GM18519 (cell line): ENCODE measurements around the gene TRIM39.
A peak's percentile ranks its signal among the peaks of the same experiment; 100 is the strongest.

Source experiments
- ATAC-seq: cut with Tn5 transposase; IDR thresholded peaks from one replicate; pipeline ENCODE4 v1.9.1; 2021; ENCODE audit warnings: mild to moderate bottlenecking, moderate library complexity; ENCODE audit not compliant: unreplicated experiment, low FRiP score

Gene TRIM39

DNA sequence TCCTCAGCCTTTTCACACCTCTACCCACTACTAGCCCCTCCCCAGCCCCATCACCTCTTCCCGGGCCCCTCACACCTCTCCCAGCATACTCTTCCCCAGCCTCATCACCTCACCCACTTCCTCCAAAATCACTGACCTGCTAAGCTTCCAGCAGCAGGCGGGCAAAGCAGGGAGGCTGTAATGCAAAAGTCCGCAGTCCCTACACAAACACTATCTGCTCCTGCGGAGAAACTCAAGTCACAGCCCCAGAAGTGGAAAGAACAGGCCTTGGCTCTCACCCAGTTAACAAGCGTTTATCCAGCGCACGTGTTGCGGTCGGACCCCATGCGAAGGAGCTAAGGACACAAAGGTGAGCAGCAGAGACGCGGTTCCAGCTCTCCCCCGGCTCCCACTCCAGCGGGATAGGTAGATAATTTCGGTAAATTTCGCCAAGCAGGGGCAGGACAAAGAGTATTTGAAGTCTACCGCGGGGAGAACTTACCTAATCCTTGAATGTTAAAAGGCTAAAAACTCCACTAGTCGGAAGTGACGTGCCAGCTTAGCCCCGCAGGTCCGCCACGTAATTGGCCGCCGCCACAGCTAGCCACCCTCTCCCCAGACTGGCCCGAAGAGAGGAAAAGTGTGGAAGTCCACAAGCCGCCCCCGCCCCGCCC, 728 bp upstream of the TRIM39 start:
- peak; percentile 9 for ATAC-seq

DNA sequence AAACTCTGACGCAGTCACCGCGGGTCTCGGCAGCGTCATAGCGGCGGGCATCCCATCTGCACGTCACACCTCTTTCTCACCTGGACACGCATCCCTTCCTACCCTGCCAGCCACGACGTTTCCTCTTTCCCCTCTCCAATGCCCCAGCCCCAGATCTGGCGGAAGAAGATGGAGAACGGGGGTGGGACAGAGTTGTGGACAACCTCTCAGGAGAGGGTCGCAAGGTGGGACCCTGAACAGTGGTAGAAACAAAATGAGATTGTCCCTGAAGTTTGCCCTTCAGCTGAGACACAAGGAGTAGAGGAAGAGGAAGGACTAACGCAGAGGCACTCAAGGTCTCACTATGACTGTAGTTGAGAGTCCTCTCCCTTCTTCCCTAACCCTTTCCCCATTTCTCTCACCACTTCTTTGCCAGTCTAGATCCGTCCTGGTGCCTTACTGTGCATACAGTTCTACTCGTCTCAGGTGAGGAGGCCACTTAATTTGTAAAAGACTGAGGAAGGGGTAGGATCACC, 562 bp downstream of the TRIM39 start:
- no peak for ATAC-seq

DNA sequence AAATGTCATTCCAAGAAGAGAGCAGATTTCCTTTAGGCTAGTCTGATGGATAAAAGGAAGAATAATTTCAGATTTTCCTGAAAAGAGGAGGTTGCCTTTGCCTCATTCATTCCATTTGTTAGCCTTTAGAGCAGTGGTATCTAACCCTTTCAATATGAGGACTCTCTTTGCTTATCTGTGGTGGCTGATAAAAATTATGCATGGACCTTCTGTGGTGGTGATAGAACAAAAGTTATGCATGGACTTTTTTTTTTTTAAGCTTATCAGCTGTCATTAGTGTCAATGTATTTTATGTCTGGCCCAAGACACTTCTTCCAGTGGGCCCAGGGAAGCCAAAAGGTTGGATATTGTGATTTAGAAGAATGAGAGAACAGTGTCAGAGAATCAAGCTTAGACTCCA, 1.7 kb downstream of the TRIM39 start:
- no peak for ATAC-seq

DNA sequence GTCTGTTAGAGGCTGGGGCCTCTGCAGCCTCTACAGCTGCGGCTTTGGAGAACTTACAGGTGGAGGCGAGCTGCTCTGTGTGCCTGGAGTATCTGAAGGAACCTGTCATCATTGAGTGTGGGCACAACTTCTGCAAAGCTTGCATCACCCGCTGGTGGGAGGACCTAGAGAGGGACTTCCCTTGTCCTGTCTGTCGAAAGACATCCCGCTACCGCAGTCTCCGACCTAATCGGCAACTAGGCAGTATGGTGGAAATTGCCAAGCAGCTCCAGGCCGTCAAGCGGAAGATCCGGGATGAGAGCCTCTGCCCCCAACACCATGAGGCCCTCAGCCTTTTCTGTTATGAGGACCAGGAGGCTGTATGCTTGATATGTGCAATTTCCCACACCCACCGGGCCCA, 2.6 kb downstream of the TRIM39 start:
- no peak for ATAC-seq

DNA sequence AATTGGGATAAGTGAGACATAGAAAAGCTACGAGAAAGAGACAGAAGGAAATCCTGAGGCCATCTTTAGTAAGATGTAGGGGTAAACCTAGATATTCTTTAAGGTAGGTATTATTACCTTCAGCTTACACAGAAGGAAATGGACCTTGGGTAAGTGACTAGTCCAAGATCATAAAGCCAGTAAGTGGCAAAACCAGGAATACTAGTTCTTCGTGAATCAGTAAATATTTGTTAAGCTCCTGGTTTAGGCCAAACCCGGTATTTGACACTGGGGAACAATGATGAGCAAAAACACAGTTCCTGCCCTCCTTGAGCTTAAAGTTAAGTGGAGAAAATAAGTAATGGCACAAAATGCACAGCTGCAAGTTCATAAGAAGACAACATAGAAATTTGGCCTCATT, 5.3 kb downstream of the TRIM39 start:
- ATAC-seq, result no peak

DNA sequence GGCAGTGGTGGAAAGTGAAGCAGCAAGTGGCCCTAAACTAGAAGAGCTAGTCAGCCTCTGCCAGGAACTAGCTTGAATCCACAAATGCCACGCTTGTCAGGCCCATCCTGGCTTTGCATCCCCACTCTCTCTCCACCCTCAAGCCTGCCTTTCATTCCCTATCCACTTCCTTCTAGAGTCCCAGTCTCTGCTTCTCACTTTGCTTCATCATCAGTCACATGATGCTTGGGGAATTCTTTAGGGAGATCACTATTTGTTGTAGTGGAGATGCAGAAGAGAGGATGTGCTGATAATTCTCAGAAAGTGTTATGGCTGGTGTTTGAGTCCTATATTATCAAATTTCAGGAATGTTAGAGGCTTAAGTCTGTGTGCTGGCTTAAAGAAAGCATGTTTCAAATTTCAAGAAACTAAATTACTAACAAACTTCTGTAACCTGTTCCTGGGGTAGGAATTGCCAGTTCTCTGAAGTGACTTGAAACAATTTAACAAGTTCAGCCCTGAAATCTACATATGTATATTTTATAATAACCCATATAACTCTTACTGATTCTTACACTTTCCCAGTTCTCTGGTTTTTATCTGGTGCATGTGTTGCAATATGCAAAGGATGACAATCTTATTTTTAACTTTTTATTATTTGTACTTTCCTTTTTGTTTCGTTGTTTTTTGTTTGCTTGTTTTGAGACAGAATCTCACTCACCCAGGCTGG, 7.5 kb downstream of the TRIM39 start:
- no peak for ATAC-seq

DNA sequence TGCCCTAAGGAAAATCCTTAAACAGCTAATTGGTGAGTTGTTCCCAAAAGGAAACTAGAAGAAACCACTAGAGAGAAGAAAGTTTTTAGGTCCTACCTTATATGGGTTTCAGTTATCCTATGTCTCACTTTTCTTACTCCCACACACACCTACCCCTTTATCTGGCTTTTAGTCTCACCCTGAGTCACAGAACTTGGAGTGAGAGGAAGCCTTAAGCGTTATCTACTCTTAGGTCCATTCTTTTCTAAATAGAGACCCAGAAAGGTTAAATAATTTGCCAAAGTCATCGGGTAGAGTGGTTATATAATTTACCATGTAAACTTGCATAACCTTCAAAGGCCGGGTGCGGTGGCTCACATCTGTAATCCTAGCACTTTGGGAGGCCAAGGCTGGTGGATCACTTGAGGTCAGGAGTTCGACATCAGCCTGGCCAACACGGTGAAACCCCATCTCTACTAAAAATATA, 13.9 kb downstream of the TRIM39 start:
- ATAC-seq, result no peak

DNA sequence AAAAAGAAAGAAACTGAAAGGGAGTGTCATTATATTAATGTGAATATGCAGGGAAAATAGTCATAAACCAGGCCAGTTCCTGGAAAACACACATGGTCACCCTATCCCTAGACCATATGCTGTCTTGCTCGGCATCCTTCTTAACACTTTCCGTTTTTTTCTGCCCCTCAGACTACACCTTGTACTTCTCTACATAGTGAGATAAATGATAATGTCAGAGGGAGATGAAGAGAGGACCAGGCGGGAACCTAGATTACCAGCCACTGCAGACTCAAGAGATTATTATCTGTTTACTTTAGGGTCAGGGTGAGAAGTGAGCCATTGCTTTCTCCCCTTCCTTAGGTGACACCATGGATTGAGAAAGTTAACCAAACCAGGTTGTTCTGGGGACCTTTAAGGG, 14.5 kb downstream of the TRIM39 start:
- ATAC-seq, result no peak

DNA sequence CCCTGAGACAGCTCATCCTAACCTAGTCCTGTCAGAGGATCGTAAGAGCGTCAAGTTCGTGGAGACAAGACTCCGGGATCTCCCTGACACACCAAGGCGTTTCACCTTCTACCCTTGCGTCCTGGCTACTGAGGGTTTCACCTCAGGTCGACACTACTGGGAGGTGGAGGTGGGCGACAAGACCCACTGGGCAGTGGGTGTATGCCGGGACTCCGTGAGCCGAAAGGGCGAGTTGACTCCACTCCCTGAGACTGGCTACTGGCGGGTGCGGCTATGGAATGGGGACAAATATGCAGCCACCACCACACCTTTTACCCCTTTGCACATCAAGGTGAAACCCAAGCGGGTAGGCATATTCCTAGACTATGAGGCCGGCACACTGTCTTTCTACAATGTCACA, 15.0 kb downstream of the TRIM39 start:
- ATAC-seq, result no peak

DNA sequence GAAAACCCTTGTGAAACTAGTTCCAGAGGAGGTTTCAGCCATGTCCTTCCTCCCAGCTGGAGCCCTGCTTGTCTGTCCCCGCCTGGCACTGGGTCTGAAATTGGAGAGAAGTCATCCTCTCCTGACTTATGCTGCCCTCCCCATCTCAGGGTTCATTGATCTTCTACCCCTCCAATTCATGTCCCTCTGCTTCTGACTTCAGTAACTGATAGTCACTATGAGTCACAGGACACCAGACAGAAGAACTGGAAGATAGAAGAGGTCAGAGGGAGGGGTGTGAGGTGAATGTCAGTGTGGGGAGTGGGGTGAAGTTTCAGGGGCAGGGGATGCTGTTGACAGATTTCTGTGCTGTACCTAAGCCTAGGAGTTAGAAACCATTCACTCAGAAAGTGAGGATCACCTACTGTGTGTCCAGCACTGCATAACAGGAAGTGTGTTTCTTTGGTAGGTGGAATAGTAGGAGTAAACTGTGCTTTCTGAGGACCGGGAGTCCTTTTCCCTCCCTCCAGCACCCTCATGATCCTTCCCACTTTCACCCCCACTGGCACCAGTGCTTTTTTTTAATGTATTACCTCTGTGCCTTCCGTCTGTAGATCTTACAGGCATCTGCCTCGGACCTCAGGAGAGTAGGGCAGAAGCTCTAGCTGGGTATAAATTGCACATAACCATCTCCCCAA, 17.6 kb downstream of the TRIM39 start:
- no peak for ATAC-seq

DNA sequence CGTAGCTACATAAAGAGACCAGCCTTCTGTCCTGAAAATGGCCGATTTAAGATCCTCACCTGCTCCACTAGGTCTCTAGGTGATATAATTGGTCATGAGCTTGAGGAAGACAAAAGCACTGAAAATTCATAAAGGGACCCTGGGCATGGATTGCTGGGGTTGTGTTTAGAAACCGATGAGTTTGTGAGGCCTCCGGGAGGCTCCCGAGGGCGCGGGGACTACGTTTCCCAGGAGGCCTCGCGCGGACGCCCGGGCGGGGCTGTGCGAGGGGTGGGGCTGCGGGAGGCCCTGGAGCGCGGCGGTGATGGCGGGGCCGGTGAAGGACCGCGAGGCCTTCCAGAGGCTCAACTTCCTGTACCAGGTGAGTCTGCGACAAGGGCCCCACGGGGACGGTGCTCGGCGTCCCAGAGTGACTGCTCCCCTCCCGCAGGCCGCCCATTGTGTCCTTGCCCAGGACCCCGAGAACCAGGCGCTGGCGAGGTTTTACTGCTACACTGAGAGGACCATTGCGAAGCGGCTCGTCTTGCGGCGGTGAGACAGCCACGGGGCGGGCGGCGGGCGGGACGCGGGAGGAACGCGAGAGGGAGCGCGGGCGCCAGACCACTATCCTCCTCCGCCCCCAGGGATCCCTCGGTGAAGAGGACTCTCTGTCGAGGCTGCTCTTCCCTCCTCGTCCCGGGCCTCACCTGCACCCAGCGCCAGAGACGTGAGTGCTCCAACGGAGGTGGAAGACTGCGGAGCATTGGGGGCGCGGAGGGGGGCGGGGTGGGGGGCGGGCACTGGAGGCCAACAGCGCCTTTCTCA, 18.3 kb downstream of the TRIM39 start, which contains the start of gene RPP21:
Gene RPP21 (plus strand): TSS at position 289 of the 804 bp plus-strand sequence. CDS start 16 bp downstream, at position 305.
- ATAC-seq, result peak; percentile 61

DNA sequence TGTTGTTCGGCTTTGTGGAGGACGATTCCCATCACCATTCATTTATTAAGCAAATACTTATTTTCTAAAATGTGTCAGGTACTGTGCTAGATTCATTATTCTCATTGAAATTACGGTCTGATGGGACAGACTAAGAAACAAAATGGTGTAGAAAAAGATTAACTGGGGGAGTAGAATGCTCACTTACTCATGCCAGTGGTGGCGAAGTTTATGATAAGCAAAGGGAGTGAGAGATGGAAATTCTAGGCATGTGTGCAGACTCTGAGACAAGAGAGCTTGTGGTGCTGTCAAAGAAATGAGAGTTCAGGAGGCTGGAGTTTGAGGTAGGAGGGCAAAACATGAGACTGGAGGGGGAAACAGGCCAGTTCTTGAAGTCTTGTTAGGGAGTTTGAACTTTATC, 19.1 kb downstream of the TRIM39 start:
- no peak for ATAC-seq

DNA sequence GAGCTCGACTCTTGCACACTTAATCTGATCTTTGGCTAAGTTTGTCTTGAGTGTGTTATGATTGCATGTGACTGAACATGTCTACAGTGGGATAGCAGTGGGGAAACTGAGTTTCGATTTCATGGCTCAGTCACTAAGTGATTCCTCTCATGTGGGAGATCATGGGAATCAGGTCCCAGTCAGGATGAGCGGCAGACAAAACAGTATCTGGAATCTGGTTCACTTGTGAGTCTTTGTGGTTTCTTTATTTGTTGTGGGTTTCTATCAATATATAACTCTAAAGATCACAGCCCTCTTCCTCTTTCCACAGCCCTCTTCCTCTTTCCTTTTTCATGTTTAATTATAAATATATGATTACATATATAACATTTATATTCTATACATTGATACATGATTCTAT, 22.2 kb downstream of the TRIM39 start:
- ATAC-seq, result no peak

DNA sequence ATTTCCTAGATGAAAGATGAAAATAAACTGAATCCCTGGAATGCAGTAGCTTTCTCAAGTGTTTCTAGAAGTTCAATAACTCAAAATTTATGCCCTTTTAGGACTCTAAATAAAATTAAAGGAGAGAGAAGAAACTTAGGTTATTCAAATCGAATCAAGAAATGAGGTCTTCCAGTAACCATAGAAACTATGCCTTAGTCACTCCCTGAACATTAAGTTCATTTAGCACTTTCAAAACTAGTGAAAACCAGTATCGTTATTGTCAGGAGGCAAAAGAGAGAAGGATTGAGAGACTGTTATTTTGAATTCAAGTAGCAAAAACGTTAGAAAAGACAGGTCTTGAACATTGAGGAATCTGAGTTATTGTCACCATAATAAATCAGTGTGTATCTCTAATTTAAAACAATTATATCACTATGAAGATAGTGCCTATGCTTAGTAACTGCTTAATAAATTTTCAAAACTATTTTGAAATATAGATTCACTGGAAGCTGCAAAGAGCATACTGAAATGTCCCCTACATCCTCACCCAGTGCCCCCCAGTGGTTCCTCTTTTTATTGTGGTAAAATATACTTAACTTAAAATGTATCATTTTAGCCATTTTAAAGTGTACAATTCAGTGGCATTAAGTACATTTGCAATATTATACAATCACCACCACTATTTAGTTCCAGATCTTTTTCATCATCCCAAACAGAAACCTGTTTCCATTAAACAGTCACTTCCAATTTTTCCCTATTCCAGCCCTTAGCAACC, 22.9 kb downstream of the TRIM39 start:
- ATAC-seq, result no peak

DNA sequence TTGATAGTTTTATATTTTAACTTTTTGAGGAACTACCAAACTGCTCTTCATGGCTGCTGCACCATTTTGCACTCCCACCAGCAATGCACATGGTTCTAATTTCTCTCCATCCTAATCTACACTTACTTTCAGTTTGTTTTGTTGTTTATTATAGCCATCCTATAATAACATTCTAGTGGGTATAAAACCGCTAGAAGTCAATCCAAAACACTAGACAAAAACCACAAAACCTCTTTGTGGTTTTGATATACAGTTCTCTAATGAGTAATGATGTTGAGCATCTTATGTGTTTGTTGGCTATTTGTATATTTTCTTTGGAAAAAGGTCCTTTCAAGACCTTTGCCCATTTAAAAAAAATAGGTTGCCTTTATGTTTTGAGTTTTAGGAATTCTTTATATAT, 23.8 kb downstream of the TRIM39 start:
- ATAC-seq, result no peak

DNA sequence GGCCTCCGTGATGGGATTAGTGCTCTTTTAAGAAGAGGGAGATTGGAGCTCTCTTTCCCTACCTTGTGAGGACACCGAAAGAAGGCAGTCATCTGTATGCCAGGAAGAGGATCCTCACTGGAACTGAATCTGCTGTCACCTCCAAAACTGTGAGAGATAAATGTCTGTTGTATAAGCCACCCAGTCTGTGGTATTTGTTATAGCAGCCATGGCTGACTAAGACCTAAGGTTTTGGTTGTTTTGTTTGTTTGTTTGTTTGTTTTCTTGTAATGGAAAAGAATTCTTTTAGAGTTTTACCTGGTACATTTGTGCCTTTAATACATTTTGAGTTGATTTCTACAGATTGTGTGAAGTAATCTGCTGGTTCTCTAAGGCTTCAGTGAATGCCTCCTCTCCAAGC, 25.8 kb downstream of the TRIM39 start:
- ATAC-seq, result no peak

DNA sequence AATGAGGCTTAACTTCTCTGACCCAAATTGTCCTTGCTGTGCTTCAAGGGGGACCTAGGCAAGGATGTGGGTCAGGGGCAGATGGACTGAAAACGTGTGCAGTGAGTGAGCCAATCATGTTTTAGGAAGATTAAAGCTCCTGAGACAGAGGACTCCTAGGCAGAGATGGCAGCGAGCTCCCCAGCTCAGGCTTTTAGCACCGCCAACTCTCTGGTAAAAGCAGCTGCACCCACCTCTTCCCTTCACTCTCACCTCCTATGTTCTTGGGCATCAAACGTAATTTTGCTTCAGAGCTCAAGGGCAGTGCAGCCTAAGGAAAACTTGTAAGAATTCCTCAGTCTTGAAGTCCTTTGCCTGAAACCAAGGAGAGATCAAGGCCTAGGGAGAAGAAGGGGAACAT, 28.6 kb downstream of the TRIM39 start:
- ATAC-seq, result no peak

DNA sequence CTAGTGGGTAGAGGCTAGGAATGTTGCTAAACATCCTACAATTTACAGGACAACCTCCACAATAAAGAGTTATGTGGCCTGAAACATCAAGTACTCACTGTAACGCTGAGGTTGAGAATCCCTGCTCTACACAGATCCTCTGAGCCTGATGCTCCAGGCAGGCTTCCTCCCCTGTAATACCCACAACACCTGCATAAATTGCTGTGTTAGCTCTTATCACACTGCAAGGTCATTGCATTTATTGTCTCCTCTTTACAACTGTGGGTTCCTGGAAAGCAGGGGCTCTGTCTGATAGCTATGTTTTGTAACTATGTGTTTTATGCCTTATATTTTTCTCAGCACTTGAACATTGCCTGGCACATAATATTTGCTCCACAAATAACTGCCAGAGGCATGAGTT, 29.8 kb downstream of the TRIM39 start:
- ATAC-seq, result no peak

DNA sequence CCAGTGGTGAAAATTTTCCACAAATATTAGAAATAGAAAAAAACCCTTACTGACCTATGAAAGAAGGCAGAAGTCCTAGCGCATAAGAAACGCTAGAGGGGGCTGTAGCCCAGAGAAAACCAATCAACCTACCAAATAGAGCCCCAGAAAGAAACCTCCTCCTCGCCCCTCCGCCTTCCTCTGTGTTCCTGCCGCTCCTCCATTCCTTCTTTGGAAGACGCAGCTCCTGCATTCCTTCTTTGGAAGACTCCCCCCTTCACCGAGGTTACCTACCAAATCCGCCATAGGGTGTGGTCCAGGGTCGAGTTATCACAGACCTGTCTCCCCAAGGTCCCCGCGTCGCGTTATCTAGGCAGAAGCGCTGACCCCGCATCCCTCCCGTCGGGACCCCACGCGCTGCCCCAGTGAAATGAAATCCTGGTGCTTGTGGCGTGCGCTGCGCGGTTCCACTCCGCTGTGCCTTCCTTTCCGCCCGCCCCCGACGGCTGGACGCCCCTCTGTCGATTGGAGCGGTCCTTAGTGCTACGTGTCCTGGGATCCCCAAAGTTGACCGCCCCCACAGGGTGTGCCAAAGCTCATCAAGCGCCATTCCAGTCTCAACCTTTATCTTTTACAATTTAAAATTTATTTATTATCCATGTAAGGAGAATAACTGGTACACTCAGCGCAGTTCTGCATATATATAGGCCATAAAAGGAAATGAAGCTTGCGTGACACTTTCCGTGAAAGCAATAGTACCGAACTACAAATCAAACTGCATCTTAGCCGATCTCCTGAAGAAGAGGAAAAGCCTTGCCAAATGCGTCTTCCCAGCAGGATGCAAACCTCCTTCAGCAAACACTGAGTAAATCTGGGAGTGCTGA, 31.2 kb downstream of the TRIM39 start:
- ATAC-seq, result no peak
